Measurements from ENCODE around the gene ASCL5.

Gene ASCL5

GRCh38 chr1:201112173-201112731, 14.7 kb downstream of the ASCL5 start, which contains the start of gene CACNA1S:
Gene CACNA1S, minus strand, starts transcription at chr1:201112426. Its CDS starts 87 bp downstream, at chr1:201112339.
- Mint-ChIP-seq H3K36me3 (ENCODE audit: low read depth) (no peaks in the 10 kb centered on the region), H3K9me3 (no peaks in the 10 kb centered on the region), H3K27me3 (no peaks in the 10 kb centered on the region), H3K4me3 (no peak within 1 kb of the TSS), H3K4me1 (ENCODE audit: low read depth) (peaks cover 7% of the 10 kb centered on the region), H3K27ac (no peak within 1 kb of the TSS)

GRCh38 chr1:201111672-201112071, 15.3 kb downstream of the ASCL5 start:
- no peaks in the 10 kb centered on the region for H3K36me3 Mint-ChIP-seq (ENCODE audit: low read depth)
- H3K4me3 Mint-ChIP-seq, result no peak overlapping the region
- no peak overlapping the region for H3K27ac Mint-ChIP-seq
- no peaks in the 10 kb centered on the region for H3K9me3 Mint-ChIP-seq
- H3K4me1 Mint-ChIP-seq (ENCODE audit: low read depth), result peaks cover 7% of the 10 kb centered on the region
- no peaks in the 10 kb centered on the region for H3K27me3 Mint-ChIP-seq

GRCh38 chr1:201111156-201111555, 15.8 kb downstream of the ASCL5 start:
- H3K4me1 Mint-ChIP-seq (ENCODE audit: low read depth), result peaks cover 7% of the 10 kb centered on the region
- H3K4me3 Mint-ChIP-seq, result no peak overlapping the region
- no peak overlapping the region for H3K27ac Mint-ChIP-seq
- no peaks in the 10 kb centered on the region for H3K36me3 Mint-ChIP-seq (ENCODE audit: low read depth)
- no peaks in the 10 kb centered on the region for H3K27me3 Mint-ChIP-seq
- H3K9me3 Mint-ChIP-seq, result no peaks in the 10 kb centered on the region

- no peaks in the 10 kb centered on the region for H3K9me3 Mint-ChIP-seq
- peaks cover 2% of the 10 kb centered on the region for H3K4me1 Mint-ChIP-seq (ENCODE audit: low read depth)
- no peaks in the 10 kb centered on the region for H3K36me3 Mint-ChIP-seq (ENCODE audit: low read depth)
- no peak overlapping the region for H3K27ac Mint-ChIP-seq
- no peaks in the 10 kb centered on the region for H3K27me3 Mint-ChIP-seq
- H3K4me3 Mint-ChIP-seq, result no peak overlapping the region
Measured at GRCh38 chr1:201110616-201111015, 16.4 kb downstream of the ASCL5 start.

- H3K9me3 Mint-ChIP-seq, result no peaks in the 10 kb centered on the region
- H3K4me3 Mint-ChIP-seq, result no peak overlapping the region
- H3K27ac Mint-ChIP-seq, result no peak overlapping the region
- H3K4me1 Mint-ChIP-seq (ENCODE audit: low read depth), result no peaks in the 10 kb centered on the region
- H3K27me3 Mint-ChIP-seq, result no peaks in the 10 kb centered on the region
- H3K36me3 Mint-ChIP-seq (ENCODE audit: low read depth), result no peaks in the 10 kb centered on the region
Measured at GRCh38 chr1:201110138-201110537, 16.8 kb downstream of the ASCL5 start.

GRCh38 chr1:201109651-201110050, 17.3 kb downstream of the ASCL5 start:
- Mint-ChIP-seq H3K4me1 (ENCODE audit: low read depth) (no peaks in the 10 kb centered on the region), H3K36me3 (ENCODE audit: low read depth) (no peaks in the 10 kb centered on the region), H3K27ac (no peak overlapping the region), H3K4me3 (no peak overlapping the region), H3K27me3 (no peaks in the 10 kb centered on the region), H3K9me3 (no peaks in the 10 kb centered on the region)

- Mint-ChIP-seq H3K27ac (no peak overlapping the region), H3K27me3 (no peaks in the 10 kb centered on the region), H3K4me1 (ENCODE audit: low read depth) (no peaks in the 10 kb centered on the region), H3K9me3 (no peaks in the 10 kb centered on the region), H3K4me3 (no peak overlapping the region), H3K36me3 (ENCODE audit: low read depth) (no peaks in the 10 kb centered on the region)
Measured at GRCh38 chr1:201108614-201109013, 18.4 kb downstream of the ASCL5 start.

- Mint-ChIP-seq H3K27ac (no peak overlapping the region), H3K4me3 (no peak overlapping the region), H3K4me1 (ENCODE audit: low read depth) (no peaks in the 10 kb centered on the region), H3K36me3 (ENCODE audit: low read depth) (no peaks in the 10 kb centered on the region), H3K27me3 (no peaks in the 10 kb centered on the region), H3K9me3 (no peaks in the 10 kb centered on the region)
Measured at GRCh38 chr1:201105688-201106087, 21.3 kb downstream of the ASCL5 start.

GRCh38 chr1:201104141-201104540, 22.8 kb downstream of the ASCL5 start:
- no peaks in the 10 kb centered on the region for H3K36me3 Mint-ChIP-seq (ENCODE audit: low read depth)
- H3K4me1 Mint-ChIP-seq (ENCODE audit: low read depth), result no peaks in the 10 kb centered on the region

GRCh38 chr1:201103666-201104065, 23.3 kb downstream of the ASCL5 start:
- H3K36me3 Mint-ChIP-seq (ENCODE audit: low read depth), result no peaks in the 10 kb centered on the region
- H3K9me3 Mint-ChIP-seq, result no peaks in the 10 kb centered on the region
- no peak overlapping the region for H3K4me3 Mint-ChIP-seq

More at GRCh38 chr1:201104141-201104540, 22.8 kb downstream of the ASCL5 start:
- no peak overlapping the region for H3K4me3 Mint-ChIP-seq
- no peaks in the 10 kb centered on the region for H3K9me3 Mint-ChIP-seq
- H3K27ac Mint-ChIP-seq, result no peak overlapping the region
- H3K27me3 Mint-ChIP-seq, result no peaks in the 10 kb centered on the region

GRCh38 chr1:201100169-201100930, 26.6 kb downstream of the ASCL5 start:
- no peak overlapping the region for H3K4me3 Mint-ChIP-seq
- no peak overlapping the region for H3K27ac Mint-ChIP-seq
- no peaks in the 10 kb centered on the region for H3K9me3 Mint-ChIP-seq
- no peaks in the 10 kb centered on the region for H3K4me1 Mint-ChIP-seq (ENCODE audit: low read depth)
- no peaks in the 10 kb centered on the region for H3K36me3 Mint-ChIP-seq (ENCODE audit: low read depth)
- H3K27me3 Mint-ChIP-seq, result no peaks in the 10 kb centered on the region

More at GRCh38 chr1:201103666-201104065, 23.3 kb downstream of the ASCL5 start:
- H3K27me3 Mint-ChIP-seq, result no peaks in the 10 kb centered on the region
- no peaks in the 10 kb centered on the region for H3K4me1 Mint-ChIP-seq (ENCODE audit: low read depth)
- no peak overlapping the region for H3K27ac Mint-ChIP-seq

GRCh38 chr1:201098992-201099677, 27.8 kb downstream of the ASCL5 start:
- Mint-ChIP-seq H3K27ac (no peak overlapping the region), H3K4me1 (ENCODE audit: low read depth) (no peaks in the 10 kb centered on the region), H3K9me3 (no peaks in the 10 kb centered on the region), H3K4me3 (no peak overlapping the region), H3K36me3 (ENCODE audit: low read depth) (no peaks in the 10 kb centered on the region), H3K27me3 (no peaks in the 10 kb centered on the region)

GRCh38 chr1:201096977-201097856, 29.8 kb downstream of the ASCL5 start:
- Mint-ChIP-seq H3K36me3 (ENCODE audit: low read depth) (no peaks in the 10 kb centered on the region), H3K27ac (no peak overlapping the region), H3K9me3 (no peaks in the 10 kb centered on the region), H3K4me1 (ENCODE audit: low read depth) (no peaks in the 10 kb centered on the region), H3K27me3 (no peaks in the 10 kb centered on the region), H3K4me3 (no peak overlapping the region)

- Mint-ChIP-seq H3K4me3 (no peak overlapping the region), H3K27me3 (no peaks in the 10 kb centered on the region), H3K9me3 (no peaks in the 10 kb centered on the region), H3K4me1 (ENCODE audit: low read depth) (no peaks in the 10 kb centered on the region), H3K27ac (no peak overlapping the region), H3K36me3 (ENCODE audit: low read depth) (no peaks in the 10 kb centered on the region)
Measured at GRCh38 chr1:201096041-201096461, 30.9 kb downstream of the ASCL5 start.

All from stimulated activated naive CD8-positive, alpha-beta T cell treated with anti-CD3 and anti-CD28 coated beads, Interleukin-15, Interleukin-2, amounts not matched to agents 100 ng/mL and 50 ng/mL, for 24 hours (primary cell).